Measurements from ENCODE around the gene NFATC3.

GRCh38 chr16:68082629-68083238 lies 2.4 kb upstream of the NFATC3 start:
- no peak for TF ChIP-seq POLR2AphosphoS5 (IDR thresholded peaks at IDR 0.05; ENCODE audit: low read depth, low read length)
- no peak for TF ChIP-seq POLR2A (IDR thresholded peaks at IDR 0.05; ENCODE audit: low read depth, low read length)
- no peak for TF ChIP-seq TAF1 (IDR thresholded peaks at IDR 0.05; ENCODE audit: low read depth, low read length)
- TF ChIP-seq POU2F2 (IDR thresholded peaks at IDR 0.05; ENCODE audit: low read depth, low read length): no peak

Measured in GM12891 (cell line).